Measurements from ENCODE around the gene DDX1. TPM values are rescaled to one million over a fixed set of nuclear protein-coding genes. Genes with fewer than 3 reads are reported as not detected.

Gene DDX1
- total RNA-seq, 1 donor from 2014 or later, result 99.7 TPM

DNA sequence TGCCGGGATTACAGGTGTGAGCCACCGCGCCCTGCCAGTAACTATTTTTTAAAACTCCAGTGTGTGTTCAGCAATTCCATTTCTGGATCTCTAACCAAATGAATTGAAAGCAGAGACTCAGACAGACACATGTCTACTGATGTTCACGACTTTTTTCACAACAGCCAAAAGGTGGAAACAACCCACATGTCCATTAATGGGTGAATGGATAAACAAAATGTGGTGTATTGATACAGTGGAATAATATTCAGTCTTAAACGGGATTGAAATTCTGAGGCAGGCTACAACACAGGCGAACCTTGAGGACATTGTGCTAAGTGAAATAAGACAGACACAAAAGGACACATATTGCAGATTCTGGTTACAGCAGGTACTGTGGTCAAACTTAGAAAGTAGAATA, 55.0 kb downstream of the DDX1 start:
- no peak for DNase-seq

DNA sequence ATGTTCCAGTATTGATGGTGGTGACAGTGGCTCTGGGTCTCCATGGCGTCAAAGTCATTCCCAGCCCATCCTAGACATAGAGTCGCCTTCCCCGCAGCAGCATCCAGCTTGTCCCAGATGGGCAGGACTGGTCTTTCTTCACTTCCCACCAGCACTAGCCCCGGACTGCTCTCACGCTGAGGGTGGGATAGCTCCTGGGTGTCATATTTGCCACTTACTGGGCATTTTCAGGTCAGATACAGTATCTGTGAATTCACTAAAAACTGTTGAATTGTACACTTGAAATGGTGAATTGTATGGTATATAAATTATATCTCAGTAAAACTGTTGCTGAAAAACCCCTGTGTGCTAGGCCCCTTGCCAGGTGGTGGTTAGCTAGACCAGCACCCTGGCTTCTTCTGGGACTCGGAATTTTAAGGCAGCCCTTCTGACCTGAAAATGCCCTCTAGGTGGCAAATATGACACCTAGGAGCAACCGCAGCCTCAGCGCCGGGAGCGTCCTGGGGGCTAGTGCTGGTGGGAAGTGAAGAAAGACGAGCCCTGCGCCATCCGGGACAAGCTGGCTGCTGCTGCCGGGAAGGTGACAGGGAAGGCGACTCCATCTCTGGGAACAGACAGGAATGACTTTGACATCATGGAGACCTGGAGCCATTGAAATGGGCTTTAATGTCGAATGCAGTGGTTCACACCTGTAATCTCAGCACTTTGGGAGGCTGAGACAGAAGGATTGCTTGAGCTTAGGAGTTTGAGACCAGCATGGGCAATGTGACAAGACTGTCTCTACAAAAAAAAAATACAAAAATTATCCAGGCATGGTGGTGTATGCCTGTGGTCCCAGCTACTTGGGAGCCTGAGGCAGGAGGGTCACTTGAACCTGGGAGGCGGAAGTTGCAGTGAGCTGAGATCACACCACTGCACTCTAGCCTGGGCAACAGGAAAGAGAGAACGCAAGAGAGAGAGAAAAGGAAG, 56.2 kb downstream of the DDX1 start:
- DNase-seq, result no peak

DNA sequence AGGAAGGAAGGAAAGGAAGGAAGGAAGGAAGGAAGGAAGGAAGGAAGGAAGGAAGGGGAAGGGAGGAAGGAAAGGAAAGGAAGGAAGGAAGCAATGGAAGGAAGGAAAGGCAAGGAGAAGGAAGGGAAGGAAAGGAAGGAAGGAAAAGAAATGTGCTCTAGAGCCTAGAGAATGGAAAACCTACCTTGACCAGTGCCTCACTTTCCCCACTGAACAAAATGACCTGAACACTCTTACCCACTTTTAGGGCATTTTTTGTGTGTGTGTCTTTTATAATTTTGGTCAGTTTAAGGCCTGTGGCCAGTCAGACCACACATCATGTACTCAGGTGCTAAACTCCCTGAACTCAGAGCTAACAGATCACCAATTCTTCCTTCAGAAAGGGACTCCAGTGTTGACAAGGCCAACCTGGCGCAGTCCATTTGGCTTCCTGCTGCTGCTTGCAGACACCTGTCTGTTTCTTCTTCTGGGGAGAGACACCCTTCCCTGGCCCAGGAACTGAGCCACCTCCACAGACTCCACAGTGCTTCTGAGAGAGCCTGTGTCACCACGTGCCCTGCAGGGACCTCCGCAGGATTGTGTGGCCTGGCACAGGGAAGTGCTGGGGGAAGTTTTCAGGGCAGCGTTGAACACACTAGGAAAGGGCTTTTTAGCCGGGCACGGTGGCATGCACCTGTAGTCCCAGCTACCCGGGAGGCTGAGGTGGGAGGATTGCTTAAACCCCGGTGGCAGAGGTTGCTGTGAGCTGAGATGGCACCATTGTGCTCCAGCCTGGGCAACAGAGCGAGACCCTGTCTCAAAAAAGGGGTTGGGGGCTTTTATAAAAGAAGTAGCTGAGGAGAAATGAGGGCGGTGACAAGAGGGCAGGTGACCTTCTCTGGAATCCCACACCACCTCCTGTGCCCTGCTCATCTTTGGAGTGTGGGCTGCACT, 57.2 kb downstream of the DDX1 start:
- DNase-seq, result no peak

DNA sequence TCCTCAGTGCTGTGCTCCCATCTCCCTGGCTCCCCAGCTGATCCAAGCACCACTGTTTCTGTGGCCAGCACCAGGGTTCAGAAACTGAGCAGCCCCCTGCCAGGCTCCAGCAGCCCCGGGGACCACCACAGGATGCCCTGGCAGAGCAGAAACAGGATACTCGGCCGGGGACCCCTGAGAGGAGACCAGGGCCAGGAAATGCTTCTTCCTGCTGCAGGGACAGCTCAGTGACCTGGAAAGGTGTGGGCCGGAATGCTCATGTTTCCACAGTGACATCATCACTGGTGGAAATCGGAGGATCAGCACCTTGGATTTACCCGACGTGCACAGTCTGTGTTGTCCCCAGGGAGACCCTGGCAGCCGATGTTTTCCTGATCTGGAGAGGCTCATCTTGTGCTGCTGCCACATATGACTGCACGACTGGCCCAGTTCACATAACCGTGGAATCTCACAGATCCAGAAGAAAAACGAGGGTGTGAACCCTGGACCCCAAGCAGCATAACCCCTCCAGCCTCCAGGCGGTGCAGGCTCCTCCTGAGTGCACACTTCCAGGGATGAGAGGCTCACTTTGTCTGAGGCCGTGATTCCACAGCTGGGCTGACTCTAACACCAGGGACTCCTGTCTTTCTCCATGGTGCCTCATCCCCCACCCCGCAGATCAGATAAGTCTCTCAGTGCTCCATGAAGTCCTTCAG, 58.0 kb downstream of the DDX1 start:
- DNase-seq, result no peak

DNA sequence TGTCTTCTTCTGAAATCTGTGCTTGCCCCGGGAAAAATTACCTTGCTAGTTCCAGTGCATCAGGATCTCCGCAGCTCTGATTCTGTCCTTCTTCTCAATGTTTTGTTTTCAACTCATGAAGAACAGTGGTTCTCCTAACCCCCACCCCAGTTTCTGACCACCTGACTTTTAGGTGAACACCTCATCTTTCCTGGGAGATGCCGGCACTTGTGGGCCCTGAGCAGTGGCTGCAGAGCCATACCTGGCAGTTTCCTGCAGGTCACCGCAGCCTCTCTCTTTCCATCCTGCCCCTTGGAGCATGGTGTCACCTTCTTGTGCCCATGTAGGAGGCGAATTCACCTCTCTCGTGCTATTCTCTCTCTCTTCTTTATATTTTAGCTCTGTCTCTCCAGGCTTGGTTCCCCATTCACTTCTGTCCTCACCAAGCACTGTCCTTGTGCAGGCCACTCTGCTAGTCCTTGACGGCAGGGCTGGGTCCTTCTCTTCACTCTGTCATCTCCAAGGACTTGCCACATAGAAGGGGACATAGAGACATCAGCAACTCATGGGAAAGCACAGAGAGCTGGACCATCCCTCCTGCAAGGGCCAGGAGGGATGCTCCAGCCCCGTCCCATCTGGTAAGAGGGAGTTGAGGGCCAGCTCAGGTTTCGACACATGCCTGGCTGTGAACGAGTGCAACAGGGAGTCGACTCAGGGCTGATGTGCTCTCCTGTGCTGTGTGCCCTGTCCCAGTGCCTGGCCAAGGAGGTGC, 59.1 kb downstream of the DDX1 start:
- DNase-seq, result no peak

DNA sequence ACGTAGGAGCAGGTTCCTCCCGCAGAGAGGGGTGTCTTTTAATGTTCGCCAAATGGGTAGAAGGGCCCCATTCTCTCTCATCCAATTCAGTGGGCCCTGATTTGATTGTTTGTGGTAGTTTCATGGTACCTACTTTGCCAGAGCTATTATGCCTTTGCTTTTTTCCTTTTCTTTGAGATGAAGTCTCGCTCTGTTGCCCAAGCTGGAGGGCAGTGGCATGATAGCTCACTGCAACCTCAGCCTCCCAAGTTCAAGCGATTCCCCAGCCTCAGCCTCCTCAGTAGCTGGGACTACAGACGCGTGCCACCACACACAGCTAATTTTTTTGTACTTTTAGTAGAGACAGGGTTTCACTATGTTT, 59.7 kb downstream of the DDX1 start:
- no peak for DNase-seq

DNA sequence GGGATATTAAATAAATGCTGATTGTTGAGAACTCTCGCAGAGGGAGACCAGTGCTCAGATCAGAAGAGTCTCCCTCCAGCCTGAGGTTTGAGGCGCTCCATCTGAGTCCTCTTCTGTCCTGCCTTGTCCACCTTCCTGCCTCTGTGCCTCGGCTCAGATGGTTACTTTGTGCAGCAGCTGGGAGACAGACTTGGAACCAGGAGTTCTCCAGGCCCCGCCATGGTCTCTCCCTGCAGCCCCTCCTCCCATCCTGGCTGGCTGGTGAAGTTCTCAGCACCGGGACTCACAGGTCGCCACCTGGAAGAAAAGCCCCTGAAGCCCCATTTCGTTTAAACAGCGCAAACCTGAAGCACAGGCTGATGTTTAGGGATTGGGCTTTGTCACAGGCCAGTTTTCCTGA, 60.6 kb downstream of the DDX1 start:
- DNase-seq, result no peak

DNA sequence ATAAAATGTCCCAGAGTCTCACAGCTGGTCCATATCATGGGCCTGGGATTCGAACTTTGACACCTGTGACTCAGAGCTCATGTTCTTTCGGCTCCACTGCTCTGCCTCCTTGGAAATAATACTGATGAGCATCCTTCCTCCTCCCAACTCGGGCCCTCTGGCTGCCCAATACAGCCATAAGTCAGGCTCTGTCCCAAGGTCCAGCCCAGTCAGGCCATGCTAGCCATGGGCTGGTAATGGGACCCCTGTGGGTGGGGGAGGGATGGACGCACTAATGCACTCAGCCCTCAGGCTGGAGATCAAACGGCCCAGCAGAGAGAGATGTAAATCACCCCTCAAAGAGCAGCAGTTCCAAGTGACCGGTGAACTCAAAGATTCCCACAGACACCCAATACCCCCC, 61.1 kb downstream of the DDX1 start:
- DNase-seq, result no peak

DNA sequence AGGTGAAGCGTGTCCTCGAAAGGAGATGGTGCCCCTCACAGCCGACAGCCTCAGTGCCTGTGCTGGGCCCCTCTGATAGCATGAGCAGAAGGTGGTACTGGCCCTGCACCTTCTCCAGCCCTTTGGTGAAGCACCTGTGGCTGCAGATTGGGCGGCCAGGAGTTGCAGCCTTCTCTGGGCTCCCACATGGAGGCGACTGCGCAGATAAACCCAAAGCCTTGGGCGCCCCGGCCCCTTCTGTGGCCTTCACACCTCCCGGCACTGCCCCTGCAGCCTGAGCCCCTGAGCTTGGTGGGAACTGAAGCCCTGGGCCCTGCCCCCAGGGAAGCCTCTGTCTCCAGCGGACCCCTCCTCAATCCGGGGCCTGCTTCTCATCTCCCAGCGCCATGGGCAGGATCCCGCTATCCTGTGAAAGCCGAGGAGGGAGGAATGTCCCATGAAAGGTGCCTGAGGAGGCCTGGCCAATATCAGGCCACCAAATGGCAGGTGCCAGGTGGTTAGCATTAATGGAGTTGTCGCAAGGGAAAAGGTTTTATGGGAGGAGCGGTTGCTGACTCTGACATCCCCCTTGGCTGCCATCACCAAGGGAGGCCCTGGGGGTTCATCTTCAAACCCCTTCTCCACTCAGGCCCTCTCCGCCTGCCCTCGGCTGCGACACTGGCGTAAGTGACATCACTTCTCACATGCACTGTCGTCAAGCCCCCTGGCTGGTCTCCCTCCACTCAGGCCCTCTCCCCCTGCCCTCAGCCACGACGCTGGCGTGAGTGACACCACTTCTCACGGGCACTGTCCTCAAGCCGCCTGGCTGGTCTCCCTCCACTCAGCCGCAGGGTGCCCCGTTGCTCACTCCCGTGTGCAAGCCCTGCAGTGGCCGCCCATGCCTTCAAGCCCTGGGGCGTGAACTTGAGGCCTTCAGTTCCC, 62.4 kb downstream of the DDX1 start:
- no peak for DNase-seq

DNA sequence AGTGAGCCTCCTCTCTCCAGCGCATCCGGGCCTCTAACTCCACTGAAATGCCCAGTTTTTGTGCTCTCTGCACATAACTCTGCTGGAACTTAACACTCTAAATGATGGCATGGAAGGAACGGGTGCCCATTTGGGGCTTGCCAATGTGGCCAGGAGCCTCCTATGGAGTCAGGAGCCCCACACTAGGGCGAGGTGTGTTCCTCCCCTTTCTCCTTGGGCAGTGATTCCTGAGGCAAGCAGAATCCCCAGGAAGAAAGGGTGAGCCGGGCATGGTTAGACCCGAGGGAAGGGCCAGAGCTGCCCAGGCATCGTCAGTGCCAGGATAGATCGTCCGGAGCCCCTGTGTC, 63.0 kb downstream of the DDX1 start:
- DNase-seq, result no peak

DNA sequence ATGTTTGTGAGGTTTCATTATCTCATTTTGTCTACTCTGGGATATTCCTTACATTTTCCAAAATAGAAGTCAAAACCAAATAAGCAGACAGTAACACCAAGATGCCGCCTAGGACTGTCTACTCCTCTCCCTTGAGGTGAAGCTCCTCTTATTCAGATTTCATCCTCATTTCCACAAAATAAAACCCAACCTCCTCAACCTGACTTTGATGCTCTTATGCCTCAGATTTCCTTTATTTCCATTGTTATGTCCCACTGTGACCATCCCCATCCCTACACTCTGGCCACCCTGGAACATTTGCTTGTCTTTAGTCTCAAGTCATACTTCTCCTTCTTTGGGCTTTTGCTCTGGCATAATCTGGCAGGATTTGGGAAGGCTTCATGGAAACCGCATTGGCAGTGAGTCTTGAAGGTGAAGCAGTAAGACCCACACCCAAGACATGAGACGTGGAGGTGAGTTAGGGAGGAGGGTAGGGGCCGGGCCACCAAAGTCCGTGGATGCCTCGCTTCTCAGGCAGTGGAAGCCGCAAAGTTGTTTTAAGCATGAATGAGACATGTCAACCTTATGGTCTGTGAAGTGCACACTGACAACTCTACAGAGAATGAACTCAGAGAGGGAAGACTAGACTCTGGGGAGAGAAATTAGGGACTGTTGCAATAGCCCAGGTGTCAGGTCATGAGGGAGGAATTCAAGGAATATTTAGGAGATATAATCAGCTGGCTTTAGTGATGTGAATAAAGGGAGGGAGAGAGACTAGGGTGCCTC, 63.6 kb downstream of the DDX1 start:
- DNase-seq, result no peak

DNA sequence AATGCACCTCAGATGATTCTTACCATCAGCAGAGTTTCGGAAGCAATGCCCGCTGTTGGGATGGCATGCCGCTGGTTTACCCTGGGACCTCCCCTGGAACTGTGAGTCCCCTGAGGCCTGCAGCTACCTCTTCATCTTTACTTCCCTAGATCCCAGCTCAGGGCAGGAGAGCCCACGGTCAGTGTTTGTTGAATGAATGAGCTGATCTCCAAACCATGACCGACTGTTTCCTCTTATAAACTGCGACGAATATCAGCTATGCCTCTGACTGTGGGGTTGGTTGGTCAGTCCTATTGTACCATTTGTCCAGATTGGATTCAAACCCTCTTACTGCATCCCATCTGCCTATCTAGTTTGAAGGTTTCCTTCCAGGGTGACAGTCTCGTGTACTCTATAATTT, 64.4 kb downstream of the DDX1 start:
- DNase-seq, result no peak

DNA sequence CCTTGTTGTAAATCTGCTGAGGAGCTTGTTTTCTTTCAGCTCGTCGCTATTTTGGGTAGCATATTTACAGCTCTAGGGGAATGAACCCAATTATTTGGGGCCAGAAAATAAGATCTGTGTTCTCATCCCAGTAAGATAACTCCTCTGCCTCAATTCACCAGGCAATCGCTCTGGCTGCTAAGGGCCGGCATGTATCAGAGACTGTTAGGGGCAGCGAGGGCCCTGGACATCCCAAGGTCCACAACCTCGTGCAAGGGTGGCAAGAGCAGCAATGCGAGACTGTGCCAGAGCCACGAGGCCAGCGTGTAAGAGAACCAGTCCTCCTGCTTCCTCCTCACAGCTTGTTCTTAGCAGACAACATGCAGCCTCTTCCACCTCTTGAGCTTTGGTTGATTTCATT, 66.1 kb downstream of the DDX1 start:
- no peak for DNase-seq

DNA sequence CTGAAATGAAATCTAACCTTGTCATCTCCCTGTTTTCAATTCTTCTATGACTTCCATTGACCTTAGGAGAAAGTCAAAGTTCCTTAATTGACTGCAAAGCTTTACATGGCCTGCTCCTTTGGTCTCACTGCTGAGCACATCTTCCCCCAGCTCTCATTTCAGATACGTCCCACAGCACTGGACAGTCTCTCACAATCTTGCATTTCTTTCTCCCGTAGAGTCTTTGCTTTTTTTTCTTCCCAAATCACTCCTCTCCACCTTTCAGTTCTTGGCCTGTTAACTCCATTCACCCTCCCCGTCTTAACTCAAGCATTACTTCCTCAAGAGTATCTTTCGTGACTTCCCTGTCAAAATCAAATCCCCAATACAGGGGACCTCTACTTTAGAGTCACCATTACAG, 67.2 kb downstream of the DDX1 start:
- no peak for DNase-seq

DNA sequence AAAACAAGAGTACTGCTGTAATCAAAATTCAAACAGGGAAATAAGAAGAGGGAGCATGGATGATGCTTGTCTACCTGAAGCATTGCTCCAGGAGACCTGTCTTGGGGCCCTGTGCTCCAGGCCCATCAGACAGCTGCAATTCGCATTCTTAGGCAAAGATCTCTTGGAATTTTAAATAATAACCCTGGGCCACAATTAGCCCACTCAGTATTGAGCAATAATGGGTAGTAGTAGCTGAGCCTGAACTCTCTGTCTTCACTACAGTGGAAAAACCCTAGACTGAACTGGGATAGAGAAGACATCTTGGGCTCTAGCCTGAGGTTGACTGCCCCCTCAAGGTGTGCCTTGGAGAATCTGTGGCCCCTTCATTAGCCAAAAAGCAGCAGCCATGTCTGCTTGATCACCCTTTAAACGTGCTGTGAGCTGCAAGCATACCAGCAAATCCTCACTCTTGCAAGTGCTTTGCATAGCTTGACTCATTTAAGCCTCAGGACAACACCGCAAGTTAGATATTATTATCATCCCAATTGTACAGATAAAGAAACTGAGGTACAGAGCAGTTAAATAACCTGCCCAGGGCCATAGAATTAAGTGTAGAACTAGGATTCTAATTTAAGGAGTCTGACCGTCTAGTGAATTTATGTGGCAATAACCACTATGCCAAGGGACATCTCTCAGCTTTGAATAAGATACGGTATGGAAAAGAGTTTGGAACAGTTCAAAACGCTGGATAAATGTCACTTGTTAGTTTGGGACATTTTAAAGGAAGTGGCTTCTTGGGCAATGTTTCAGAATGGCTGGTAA, 69.0 kb downstream of the DDX1 start:
- no peak for DNase-seq

DNA sequence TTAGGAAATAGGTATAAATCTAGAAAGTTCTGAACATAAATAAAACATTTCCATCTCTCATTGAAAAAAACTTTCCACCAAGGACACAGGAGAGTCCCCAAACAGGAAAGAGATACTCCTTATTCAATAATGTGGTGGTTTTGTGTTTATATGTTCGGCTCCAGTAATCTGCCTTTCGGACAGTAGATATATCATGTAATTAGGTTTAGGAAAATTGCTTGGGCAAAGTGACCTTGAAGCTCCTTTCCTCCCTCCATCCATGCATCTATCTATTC, 69.6 kb downstream of the DDX1 start:
- no peak for DNase-seq

DNA sequence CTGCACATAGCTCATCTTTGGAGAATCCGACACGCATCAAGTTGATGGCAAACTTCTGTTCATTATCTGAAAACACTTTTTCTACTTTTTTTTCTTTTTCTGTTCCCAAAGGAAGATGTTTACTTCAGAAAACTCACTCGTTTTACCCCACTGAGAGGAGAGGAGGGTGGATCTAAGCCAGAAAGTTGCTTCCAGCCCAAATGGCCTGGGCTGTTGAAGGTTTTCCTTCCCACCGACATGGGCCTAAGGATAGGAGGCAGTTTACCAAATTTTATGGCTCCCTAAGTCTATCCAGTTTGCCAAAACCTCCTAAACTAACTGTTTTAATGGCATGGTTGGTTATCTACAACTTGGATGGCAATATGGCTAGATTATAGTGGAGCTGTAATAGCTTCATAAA, 70.4 kb downstream of the DDX1 start:
- no peak for DNase-seq

DNA sequence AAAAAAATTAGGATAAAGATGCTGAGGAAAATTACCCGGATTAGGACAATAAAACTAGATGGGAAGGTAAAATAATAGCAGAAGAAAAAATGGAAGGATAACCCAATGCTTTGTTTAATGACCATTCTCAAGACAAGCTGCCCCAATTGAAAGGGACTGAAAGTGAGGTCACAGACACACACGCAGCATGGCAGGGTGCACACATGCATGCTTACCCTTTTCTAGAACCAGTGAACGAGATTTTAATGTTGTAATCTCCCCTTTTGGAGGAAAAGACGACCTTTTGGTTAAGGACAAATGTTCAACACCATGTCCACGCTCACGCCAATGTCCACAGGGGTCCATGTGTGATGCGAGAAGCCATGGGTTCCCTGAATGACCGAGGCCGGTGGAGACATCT, 70.9 kb downstream of the DDX1 start:
- no peak for DNase-seq

DNA sequence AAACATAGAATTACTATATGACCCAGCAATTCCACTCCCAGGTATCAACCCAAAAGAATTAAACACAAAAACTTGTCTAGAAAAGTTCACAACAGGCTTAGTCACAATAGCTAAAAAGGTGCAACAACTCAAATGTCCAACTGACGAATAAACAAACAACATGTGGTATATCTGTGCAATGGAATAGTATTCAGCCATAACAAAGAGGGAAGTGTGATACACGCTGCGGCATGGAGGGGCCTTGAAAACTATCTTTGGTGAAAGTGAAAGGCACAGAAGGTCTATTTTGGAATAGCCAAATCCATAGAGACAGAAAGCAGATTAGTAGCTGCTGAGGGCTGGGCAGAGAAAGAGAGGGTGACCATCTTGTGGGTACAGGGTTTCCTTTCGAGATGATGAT, 72.1 kb downstream of the DDX1 start:
- no peak for DNase-seq
